SIG-M5 (cell line): ENCODE measurements around the gene KIFC3.
"Not testable (repeated sequence)": the region's sequence is repeated elsewhere in the genome, so short reads cannot be mapped to it uniquely, and the experiment has no call there.

ENCODE experiments used
- DNase-seq: peaks from one replicate; lab custom pipeline; 2025; lab: John Stamatoyannopoulos, UW

Gene KIFC3

GRCh38 chr16:57802341-57803133, at the start of gene KIFC3:
Gene KIFC3, minus strand, starts transcription at chr16:57802491. Its CDS starts 4,248 bp downstream, at chr16:57798243.
- no peak for DNase-seq

- no peak for DNase-seq
These were observed 45.9 kb upstream of the KIFC3 start for GRCh38 chr16:57848181-57848580.

- not testable (repeated sequence) for DNase-seq
These were observed 44.6 kb upstream of the KIFC3 start for GRCh38 chr16:57846931-57847330.

- DNase-seq, result no peak
These were observed 43.9 kb upstream of the KIFC3 start for GRCh38 chr16:57846078-57846697.

GRCh38 chr16:57845115-57845514, 42.8 kb upstream of the KIFC3 start:
- DNase-seq, result no peak

- no peak for DNase-seq
These were observed 42.2 kb upstream of the KIFC3 start for GRCh38 chr16:57844416-57845030.

- no peak for DNase-seq
These were observed 41.1 kb upstream of the KIFC3 start for GRCh38 chr16:57843400-57843799.

- no peak for DNase-seq
These were observed 40.3 kb upstream of the KIFC3 start for GRCh38 chr16:57842601-57843000.

- DNase-seq, result no peak
These were observed 38.5 kb upstream of the KIFC3 start for GRCh38 chr16:57840833-57841232.

- DNase-seq, result no peak
These were observed 35.9 kb upstream of the KIFC3 start for GRCh38 chr16:57838161-57838560.

- no peak for DNase-seq
These were observed 35.2 kb upstream of the KIFC3 start for GRCh38 chr16:57837305-57838125.

GRCh38 chr16:57835439-57835838, 33.1 kb upstream of the KIFC3 start:
- DNase-seq, result not testable (repeated sequence)

- DNase-seq, result no peak
These were observed 32.6 kb upstream of the KIFC3 start for GRCh38 chr16:57834936-57835335.

GRCh38 chr16:57830890-57831484, 28.7 kb upstream of the KIFC3 start:
- DNase-seq, result no peak

- DNase-seq, result no peak
These were observed 27.7 kb upstream of the KIFC3 start for GRCh38 chr16:57829969-57830360.

GRCh38 chr16:57828272-57829161, 26.2 kb upstream of the KIFC3 start:
- DNase-seq, result no peak

- no peak for DNase-seq
These were observed 24.7 kb upstream of the KIFC3 start for GRCh38 chr16:57826706-57827625.

GRCh38 chr16:57826052-57826451, 23.8 kb upstream of the KIFC3 start:
- DNase-seq, result no peak

GRCh38 chr16:57825298-57826044, 23.2 kb upstream of the KIFC3 start:
- DNase-seq, result no peak
